ENCODE data around the gene ME3.

ME3 gene

DNA sequence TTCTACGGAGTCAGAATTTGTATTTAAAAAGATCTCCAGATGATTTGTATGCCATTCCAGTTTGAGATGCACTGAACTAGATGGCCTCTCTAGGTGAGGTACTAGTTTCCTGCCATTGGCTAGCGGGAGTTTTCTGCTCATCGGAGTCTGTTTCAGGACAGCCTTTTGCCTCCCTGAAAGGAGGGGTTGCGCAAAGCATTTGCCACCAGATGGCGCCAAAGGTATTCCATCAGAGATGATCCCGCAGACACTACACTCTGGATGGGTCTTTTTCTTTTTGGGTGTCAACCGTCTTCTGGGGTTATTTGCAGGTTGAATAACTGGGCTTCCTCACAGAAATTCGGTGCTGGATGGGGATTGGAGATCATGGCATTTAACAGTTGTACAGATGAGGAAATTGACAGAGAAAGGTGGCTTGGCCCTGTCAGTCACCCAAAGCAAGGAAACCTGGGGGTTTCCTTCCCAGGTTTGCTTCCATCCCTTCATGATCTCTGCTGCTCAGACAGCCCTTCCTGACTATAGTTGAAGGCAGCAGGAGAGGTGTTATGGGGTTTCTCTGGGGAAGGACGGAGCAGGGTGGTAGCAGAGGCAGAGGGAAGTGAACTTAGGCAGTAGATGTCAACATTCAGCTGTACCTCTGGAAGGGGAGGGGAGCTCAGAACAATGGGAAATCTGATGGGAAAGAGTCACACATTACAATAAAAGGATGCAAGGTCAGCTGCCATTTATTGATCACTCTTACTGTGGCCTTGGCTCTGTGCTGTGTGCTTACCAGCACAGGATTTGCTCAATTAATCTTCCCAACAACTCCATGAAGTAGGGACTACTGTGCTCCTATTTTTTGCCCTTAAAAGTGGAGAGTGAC is 216.1 kb downstream of the ME3 start:
- Histone ChIP-seq H3K27me3 (replicated peaks) (no peaks in the 10 kb centered on the region), H3K27ac (peak overlapping the region; percentile 41), H3K4me3 (ENCODE audit: low read depth, low read length) (no peak overlapping the region), H3K36me3 (replicated peaks) (no peaks in the 10 kb centered on the region)
- in situ Hi-C loops (cut with HindIII; ENCODE audit: low pct_ligation_motif_present, low sequenced_read_pairs) = no loop called here
- peak; percentile 89 for DNase-seq
- TF ChIP-seq, protein P1, sequence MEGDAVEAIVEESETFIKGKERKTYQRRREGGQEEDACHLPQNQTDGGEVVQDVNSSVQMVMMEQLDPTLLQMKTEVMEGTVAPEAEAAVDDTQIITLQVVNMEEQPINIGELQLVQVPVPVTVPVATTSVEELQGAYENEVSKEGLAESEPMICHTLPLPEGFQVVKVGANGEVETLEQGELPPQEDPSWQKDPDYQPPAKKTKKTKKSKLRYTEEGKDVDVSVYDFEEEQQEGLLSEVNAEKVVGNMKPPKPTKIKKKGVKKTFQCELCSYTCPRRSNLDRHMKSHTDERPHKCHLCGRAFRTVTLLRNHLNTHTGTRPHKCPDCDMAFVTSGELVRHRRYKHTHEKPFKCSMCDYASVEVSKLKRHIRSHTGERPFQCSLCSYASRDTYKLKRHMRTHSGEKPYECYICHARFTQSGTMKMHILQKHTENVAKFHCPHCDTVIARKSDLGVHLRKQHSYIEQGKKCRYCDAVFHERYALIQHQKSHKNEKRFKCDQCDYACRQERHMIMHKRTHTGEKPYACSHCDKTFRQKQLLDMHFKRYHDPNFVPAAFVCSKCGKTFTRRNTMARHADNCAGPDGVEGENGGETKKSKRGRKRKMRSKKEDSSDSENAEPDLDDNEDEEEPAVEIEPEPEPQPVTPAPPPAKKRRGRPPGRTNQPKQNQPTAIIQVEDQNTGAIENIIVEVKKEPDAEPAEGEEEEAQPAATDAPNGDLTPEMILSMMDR (IDR thresholded peaks at IDR 0.05; ENCODE audit: low read depth, low read length, missing control alignments) = peak; percentile 89

DNA sequence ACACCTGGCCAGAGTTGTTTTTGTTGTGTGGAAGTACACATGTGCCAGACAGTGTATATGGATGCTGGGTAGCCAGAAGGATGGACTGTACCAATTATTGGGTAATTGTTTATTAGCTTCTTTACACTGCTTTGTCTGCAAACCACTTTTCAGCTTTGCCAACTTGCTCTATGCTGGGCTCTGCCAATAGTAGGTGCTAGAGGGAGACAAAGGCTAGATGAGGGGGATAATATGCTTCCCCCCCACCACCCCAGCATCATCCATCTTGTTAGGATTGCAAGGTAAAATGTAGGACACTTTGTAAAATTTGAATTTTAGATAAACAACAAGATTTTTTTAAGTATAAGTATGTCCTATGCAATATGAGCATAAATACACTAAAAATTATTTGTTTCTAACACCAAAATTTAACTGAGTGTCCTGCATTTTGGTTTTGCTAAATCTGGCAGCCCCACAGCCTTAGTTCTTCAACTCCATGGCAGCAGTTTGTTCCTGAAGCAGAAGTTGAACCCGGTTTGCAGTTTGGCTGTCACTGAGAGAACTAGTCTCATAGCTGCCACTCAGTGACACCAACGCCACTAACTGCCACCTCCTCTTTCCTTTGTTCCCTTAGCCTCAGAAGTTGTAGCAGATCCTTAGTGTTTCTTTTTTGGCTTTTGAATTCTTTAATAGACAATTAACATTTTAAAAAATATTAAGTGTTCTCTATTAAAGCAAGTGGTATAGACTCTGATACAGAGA is 219.0 kb downstream of the ME3 start:
- no peak overlapping the region for H3K4me3 ChIP-seq (ENCODE audit: low read depth, low read length)
- no peaks in the 10 kb centered on the region for H3K36me3 ChIP-seq (replicated peaks)
- DNase-seq = no peak
- H3K27ac ChIP-seq = no peak overlapping the region
- H3K27me3 ChIP-seq (replicated peaks) = no peaks in the 10 kb centered on the region
- TF ChIP-seq, protein P1 (IDR thresholded peaks at IDR 0.05; ENCODE audit: low read depth, low read length, missing control alignments) = peak; percentile 26
- in situ Hi-C loops (cut with HindIII; ENCODE audit: low pct_ligation_motif_present, low sequenced_read_pairs) = no loop called here

DNA sequence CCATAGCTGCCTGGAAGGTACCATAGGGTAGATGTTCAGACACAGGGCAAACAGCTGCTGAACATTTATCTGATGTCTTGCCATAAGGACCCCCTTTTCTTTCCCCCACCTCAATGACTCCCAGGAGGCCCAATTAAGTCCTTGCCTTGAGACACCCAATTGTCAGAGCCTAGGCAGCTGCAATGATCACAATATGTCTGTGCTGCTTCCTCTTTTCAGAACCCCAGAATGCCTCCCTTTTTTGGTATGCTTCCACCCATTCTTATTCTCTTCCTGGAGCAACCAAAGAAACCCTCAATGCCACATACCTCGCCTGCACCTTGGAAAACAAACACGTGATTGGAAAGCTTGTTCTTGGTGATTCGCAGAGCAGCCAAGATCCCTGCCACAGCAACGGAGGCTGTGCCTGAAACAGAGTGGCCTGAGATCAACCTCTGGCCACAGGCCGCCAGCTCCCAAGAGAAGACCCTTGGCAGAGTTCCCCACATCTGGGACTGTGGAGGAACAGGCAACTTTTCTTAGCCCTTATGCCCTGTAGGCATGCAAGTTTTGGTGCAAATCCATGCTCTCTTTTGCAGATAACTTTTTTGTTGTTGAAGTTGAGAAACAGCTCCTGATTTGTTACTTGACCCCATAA is 222.3 kb downstream of the ME3 start:
- Histone ChIP-seq H3K4me3 (ENCODE audit: low read depth, low read length) (no peak overlapping the region), H3K27me3 (replicated peaks) (no peaks in the 10 kb centered on the region), H3K36me3 (replicated peaks) (no peaks in the 10 kb centered on the region), H3K27ac (no peak overlapping the region)
- TF ChIP-seq, protein P1 (IDR thresholded peaks at IDR 0.05; ENCODE audit: low read depth, low read length, missing control alignments) = no peak
- DNase-seq = no peak
- in situ Hi-C loops (cut with HindIII; ENCODE audit: low pct_ligation_motif_present, low sequenced_read_pairs) = no loop called here

DNA sequence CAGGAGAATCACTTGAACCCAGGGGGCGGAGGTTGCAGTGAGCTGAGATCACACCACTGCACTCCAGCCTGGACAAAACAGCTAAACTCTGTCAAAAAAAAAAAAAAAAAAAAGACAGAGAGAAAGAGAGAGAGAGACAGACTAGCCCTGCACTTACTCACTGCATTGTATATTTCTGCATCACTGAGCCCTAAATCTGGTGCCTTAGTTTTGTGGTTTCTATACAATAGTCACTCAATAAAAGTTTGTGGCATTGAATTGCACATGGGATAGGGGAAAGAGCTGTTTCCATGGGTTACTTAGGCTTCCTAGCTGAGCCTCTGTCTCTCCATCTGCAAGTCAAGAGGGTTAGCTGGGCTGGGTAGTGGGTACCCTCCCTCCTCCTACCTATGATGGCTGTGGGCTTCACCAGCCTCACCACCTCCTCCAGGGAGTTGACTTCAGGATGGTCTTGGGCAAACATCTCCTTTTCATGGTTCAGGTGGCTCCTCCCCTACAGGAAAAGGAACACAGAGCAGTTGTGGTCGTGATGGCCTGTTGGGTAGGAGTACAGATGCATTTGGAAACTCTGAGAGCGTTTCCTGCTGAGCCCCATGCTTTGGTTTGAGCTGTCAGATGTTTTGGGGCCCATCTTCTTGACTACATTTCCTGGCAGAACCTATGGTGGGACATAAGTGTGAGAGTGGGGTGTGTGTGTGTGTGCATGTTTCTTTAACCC is 224.5 kb downstream of the ME3 start:
- Histone ChIP-seq H3K27me3 (replicated peaks) (no peaks in the 10 kb centered on the region), H3K36me3 (replicated peaks) (no peaks in the 10 kb centered on the region), H3K27ac (no peak overlapping the region), H3K4me3 (ENCODE audit: low read depth, low read length) (no peak overlapping the region)
- no peak for DNase-seq
- TF ChIP-seq, protein P1 (IDR thresholded peaks at IDR 0.05; ENCODE audit: low read depth, low read length, missing control alignments) = no peak
- in situ Hi-C loops (cut with HindIII; ENCODE audit: low pct_ligation_motif_present, low sequenced_read_pairs) = no loop called here

DNA sequence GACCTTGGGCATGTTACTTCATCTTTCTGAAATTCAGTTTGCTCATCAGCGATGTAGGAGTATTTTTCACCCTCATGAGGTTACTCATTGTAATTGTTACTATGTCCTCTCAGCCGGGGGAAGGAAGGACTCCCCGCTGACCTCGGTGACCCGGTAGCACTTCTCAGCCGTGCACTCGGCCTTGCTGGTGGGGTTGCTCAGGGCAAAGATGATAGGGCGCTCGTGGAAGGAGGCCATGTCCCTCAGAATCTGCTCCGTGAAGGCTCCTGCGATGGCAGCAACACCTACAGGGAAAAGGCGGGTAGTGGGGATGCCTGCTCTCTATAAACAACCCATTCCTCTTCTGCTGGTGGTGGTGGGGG is 225.5 kb downstream of the ME3 start:
- Histone ChIP-seq H3K27ac (no peak overlapping the region), H3K4me3 (ENCODE audit: low read depth, low read length) (no peak overlapping the region), H3K27me3 (replicated peaks) (no peaks in the 10 kb centered on the region), H3K36me3 (replicated peaks) (no peaks in the 10 kb centered on the region)
- in situ Hi-C loops (cut with HindIII; ENCODE audit: low pct_ligation_motif_present, low sequenced_read_pairs) = no loop called here
- no peak for DNase-seq
- TF ChIP-seq, protein P1 (IDR thresholded peaks at IDR 0.05; ENCODE audit: low read depth, low read length, missing control alignments) = no peak

Measured in brain microvascular endothelial cell (primary cell).